HG02759 (cell line): ENCODE measurements around the gene SORCS3.

Source experiments
- ATAC-seq: cut with Tn5 transposase; IDR thresholded peaks from one replicate; pipeline ENCODE4 v1.9.1; 2021; ENCODE audit warnings: mild to moderate bottlenecking, moderate library complexity; ENCODE audit not compliant: unreplicated experiment

Gene SORCS3

DNA sequence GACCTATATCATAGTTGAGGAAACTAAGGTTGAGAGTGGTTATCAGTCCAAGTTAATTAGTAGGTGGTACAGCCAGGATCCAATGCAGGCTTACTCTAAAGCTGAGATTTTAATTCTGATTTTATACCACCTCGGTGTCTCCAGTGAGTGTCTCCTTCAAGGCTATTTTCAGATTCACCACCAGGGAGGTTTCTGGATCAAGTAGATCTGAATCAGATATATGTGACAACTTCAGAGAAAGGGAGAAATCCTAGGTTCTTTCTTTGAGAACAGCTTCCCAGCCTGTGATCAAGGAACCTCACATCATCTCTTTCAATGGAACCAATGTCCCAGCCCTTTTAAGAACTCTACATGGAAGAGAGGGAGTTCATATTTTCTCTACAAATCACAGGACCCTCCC, 429.2 kb downstream of the SORCS3 start:
- no peak for ATAC-seq

DNA sequence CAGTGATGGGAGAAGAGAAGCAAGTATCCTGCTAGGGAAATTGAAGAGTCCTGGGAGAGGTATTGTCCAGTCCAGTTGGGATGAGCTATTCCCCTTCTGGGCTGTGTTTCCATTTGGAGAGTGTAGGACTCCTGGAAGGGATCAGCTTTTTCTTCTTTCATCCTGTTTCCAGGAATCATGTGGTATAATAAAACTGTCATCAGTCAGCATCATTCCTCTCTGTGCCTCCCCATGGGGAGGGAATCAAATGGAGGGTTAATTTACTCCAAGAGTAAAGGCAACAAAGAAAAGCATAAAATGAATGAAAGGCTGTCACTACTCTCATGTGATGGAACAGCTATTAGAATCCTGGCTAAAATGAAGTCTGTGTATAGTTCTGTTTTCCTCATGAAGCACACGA, 429.9 kb downstream of the SORCS3 start:
- ATAC-seq: no peak

DNA sequence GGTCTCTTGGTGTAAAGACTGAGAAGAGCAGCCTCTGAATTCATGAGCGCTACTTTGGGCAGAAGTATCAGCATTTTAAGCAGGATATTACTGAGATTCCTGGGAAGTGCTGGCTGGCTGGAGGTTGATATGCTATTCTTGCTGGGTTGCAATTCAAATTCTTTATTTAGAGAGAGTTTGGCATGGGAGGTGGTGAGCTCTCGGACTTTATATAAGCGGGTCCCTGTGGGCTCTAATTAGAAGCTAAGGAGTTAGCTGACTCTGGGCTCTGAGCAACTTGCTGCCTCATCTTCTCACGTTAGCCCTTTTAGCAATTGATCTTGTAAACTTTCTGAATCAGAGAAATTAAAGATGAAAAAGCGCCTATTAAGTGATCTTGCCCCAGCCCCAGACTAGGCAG, 430.9 kb downstream of the SORCS3 start:
- no peak for ATAC-seq

DNA sequence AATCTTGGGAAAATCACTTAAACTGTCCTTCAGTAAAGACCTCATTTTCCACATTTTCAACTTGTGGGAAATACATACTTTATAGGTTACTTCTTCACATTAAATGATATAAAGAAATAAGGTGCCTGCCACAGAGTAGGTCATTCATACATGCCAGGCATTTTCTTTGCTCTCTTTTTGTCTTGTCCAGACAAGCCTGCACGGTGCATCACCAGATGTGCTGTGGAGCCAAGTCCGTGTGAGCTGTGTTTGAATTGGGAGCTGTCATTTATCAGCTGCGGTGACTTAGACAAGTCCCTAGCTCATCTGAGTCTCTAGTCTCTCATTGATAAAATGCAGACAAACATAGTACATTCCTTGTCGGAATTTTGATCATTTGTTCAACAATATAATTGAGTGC, 432.9 kb downstream of the SORCS3 start:
- ATAC-seq: no peak

DNA sequence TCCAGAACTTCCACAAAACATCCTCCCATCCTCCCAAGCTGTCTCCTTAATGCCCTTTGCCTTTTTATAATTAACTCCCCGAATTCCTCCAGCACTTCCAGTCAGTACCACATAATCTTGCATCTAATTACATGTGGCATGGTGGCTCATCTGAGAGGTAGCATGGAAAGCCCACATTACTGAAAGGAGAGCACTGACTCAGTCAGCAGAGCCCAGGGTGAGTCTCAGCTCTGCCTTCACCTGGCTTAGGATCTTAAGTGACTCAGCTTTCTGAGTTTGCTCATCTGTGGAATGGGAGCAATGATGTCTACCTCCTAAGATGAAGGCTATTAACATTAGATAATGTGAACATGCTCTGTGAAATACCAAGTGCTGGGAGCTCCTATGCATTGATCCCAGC, 433.9 kb downstream of the SORCS3 start:
- no peak for ATAC-seq

DNA sequence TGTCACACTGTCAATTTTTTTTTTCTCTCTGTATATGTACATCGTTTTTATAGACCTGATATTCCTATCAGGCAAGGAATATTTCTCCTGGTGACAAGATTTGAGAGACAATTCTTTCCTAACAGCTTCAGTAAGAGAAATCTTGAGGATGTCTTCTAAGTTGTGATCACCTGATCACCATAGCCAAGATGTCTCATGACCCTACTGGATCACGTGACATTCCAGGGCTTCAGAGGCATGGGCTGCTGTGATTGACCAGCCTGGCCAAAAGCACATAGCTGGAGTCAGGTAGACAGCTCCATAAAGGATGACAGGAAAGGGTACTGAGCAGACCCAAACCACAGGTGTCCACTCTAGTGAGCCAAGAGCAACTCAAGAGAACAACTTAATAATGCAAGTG, 444.9 kb downstream of the SORCS3 start:
- no peak for ATAC-seq

DNA sequence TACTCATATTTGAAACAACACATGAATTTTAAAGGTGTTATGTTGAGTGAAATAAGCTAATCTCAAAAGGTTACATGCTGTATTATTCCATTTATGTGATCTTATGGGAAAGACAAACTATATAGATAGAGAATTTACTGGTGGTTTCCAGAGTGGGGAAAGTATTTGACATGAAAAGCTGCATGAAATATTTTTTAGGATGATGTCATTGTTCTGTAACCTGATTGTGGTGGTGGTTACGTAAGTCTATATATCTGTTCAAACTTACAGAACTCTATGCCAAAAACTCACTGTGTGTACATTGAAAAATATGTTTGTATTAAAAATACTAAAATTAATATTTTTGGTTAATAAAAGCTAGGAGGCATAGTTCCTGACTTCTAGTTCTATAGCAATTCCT, 453.0 kb downstream of the SORCS3 start:
- ATAC-seq: no peak

DNA sequence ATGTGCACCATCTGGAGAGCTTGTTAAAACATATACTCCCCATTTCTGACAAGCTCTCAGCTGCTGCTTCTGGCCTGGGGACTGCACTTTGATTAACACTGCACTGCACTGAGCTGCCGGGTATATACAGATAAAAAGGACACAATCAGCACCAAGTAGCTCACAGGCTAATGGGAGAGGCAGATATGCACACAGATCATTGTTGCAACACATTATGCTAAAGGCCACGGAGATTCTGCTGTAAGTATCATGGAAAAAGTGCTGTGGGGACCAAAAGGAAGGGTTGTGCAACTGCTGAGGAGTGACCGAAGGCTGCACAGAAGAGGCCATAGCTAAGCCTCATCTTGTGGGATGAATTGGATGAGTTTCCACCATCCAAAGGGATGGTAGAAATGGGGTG, 455.2 kb downstream of the SORCS3 start:
- ATAC-seq: no peak

DNA sequence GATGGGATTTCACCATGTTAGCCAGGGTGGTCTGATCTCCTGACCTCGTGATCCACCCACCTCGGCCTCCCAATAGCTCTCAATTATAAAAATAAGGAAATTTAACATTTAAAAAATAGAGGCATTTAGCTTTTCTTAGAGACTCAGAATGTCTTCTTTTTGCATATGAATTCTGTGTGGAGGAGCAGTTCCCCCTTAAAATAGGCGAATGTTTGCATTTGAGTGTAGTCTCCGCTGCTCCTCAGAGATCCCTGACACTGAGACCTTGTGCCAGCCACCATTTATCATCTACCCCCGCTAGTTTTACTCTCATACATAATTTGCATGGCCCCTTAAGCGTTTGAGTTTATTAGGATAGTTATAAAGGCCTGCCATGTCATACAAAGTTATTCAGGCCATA, 461.9 kb downstream of the SORCS3 start:
- ATAC-seq: no peak

DNA sequence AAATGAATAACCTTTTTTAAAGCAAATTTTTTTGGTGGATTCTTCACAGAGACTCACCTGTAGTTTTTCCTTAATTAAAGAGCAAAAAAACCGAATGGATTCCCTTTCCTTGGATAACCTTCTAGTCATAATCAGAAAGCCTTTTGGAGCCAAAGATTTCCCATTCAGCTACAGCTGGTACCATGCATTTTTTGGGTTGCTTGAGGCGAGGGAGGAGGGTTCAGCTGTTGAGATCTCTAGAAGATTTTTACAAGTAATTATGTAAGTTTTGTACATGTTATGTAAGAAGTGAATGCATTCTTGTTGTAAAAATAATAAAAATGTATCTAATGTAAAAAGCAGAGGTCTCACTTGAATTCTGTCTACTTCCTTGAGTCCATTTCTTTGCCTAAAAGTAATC, 463.2 kb downstream of the SORCS3 start:
- ATAC-seq: no peak

DNA sequence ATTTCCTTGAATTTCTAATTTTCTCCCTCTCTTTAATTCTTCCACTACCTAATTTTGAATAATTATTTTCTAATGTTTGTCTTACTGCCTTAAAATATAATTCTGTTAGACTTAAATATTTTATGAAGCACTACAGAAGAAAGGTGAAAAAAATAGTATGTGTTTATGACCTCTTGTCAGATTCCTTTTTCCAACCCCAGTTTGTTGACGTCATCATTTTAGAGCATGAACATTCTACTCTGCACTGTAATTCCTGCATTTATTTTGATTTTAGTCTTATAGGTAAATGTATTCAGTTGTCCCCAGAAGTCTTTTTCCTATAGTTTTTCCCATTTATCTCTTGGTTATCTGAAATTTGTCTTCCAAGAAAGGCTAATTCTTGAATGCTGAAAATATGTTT, 468.1 kb downstream of the SORCS3 start:
- no peak for ATAC-seq

DNA sequence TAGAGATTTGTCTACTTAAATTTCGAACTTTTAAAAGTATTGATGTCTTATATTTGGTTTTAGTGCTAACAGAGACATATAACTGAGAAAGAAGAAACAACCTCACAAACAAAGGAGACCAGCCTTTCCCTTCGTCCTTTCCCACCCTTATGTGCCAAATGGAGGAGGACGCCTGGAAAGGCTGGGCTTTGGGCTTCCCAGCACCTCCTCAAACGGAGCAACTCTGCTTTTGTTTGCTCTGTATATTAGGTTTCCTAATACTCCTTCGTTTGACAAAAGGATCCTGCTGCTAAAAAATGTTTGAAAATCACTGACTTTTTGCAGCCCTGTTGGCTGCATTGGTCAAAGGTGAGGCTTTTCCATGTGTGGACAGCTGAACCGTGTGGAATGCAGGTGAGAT, 471.8 kb downstream of the SORCS3 start:
- ATAC-seq: no peak

DNA sequence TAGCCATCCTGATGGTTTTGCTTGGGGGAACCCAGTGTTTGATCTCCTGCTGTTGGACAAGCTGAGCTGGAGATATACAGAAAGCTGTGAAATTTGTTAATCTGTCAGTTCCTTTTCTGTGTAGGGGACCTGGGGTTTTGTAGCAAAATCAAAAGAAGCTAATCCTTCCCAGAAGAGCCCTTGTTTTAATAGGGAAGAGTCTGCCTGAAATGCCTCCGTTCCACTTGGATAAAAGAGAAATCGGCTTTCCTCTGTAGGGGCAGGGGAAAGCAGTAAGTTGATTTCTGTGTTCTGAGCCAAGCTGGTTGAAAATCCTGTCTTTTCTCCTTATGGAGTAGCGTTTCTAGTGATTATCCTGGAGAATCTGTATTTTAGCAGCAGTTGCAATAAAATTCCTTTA, 472.6 kb downstream of the SORCS3 start:
- ATAC-seq: no peak

DNA sequence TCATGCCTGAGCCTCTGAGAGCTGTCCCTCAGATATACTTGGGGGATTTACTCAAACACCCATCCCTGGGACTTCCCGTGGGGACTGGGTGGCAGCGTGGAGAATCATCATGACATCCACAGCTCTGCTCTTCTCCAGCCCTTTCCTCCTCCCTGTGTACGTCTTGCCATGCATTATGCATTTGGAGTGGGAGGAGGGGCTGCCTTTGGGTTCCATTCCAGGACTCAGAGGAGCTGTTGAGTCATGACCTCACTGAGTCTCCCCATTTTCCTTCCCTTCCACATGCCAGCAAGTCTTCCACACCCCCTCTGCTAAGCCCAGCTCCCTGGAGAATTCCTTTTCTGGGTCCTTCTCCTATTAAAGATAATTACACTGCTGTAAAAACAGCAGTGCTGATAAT, 480.7 kb downstream of the SORCS3 start:
- ATAC-seq: no peak

DNA sequence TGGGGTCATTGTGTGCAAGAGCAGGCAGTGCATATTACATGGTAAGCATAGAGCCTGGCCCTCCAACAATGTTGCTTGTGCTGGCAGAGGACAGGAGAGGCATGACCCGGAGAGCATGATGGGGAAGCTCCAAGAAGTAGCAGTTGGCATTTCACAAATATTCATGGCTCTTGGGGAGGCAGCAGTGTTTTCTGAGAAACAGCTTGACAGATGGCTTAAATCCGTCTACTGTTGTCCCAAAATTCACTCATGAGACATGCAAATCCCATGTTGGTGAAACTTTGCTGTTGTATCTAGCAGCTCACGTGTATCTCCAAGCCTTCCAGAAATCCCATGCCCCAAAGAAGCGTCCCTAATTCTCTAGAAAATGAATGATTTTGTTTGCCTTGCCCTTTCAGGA, 487.0 kb downstream of the SORCS3 start:
- ATAC-seq: no peak

DNA sequence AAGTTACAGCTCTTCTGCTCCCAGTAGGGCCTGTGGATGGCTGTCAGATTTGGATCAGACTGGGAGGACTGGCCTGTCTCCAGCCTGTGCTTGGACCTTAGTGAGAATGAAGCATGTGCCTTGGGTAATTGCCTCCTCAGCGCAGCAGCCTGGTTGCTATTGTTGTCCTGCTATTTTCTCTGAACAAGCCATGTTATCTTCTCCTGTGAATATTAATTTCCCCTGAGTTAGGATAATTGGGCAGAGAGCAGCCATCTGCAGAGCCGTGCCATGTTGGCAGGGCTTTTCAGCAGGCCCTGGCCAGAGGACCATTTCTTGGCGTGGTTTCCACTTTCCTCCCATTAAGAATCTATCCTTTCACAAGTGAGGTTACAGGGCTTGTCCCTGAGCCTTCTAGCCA, 497.3 kb downstream of the SORCS3 start:
- ATAC-seq: no peak

DNA sequence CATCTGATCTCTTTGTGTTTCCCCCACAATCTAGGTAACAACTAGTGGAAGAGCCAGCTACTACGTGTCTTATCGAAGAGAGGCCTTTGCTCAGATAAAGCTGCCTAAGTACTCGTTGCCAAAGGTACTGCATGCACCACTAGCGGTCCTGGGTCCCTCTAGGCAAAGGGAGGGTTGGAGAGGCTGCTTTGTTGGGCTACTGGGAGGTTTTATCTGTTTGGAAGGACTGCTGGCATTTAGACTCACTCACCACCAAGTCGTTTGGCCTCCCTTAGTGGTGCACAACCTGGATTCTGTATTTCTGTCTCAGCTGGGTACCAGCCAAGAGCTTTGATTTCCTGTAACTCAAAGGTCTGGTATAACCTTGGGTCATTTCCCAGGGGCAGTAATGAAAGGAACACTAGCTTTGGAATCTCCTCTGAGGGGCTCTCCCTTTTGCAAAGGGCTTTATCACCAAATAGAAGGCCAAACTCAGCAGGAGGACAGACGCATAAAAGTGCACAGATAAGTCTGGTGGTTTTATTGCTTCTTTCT, 498.3 kb downstream of the SORCS3 start:
- ATAC-seq: no peak

DNA sequence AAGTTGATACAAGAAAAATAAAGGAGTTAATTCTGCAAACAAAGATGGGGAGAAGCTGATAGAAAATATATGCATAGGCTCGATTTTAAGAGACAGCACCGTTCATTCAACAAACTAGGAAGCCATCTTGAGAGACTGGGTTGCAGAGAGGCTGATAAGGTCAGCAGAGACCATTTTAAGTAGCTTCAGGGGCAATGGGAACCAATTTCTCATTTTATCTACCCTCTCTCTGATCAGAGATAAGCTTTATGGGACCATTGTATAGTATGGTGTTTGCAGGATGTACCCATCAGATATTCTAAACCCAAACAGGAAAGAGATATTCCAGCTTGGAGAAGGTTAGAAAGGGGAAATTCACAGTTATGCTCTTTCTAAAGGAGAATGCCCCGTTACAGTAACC, 499.5 kb downstream of the SORCS3 start:
- no peak for ATAC-seq

DNA sequence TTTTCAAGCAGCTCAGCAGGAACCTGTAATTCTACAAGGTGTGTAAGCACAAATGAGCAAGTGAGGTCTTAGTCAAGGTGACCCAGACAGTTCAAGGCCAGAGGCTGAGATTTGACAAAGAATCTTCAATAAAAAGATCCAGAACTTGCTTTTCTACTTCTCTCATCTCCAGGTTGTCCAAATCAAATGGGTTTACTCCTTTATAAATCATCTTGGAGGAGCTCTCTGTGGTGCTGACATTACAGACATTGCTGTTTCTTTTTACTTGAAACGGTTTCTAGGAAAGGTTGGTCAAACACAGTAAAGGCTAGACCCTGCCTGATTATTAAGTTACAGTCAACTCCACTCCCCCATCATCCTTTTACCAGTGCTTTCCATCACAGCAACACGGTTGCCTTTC, 504.6 kb downstream of the SORCS3 start:
- ATAC-seq: no peak

DNA sequence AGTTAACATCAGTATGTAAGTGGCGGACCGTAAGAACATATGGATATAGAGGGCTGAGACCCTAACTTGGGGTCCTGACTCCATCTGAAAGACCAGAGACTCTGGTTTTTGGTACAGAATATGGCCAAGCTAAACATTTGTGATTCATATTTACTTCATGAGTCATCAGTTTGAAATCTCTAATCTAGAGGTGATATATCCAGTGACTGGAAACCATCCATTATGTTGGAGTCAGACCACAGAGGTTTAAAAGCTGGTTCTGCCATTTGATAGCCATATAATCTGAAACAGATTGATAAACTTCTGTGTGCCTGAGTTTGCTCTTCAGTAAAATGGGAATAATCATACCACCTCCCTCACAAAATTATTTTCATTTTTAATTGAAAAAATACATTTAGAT, 505.3 kb downstream of the SORCS3 start:
- ATAC-seq: no peak

DNA sequence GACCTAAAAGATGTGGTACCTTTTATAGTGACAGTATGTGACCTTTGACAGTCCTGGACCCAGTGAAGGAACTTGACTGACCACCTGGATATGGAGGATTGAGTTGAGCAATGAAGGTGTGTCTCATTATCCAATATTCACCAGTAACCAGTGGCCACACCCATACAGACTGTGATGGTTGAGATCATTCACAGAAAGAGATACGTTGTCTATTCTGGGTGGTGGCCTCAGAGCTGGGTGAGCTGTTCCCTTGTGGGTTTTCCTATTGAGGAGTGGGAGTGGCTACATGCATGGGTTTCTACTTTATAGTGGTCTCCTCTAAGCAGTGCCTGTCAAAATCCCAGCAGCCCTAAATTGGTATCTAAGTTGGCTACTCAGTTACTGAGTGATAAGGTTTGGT, 507.4 kb downstream of the SORCS3 start:
- no peak for ATAC-seq

DNA sequence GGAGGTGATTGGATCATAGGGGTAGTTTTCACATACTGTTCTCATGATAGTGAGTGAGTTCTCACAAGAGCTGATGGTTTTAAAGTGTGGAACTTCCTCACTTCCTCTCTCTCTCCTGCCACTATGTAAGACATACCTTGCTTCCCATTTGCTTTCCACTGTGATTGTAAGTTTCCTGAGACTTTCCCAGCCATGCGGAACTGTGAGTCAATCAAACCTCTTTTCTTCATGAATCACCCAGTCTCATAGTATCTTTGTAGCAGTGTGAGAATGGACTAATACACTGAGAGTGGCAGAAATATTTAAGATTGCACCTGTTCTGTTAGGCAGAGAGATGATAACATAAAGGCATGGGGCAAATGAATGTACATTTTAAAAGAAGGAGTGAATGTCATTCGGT, 507.8 kb downstream of the SORCS3 start:
- ATAC-seq: no peak

DNA sequence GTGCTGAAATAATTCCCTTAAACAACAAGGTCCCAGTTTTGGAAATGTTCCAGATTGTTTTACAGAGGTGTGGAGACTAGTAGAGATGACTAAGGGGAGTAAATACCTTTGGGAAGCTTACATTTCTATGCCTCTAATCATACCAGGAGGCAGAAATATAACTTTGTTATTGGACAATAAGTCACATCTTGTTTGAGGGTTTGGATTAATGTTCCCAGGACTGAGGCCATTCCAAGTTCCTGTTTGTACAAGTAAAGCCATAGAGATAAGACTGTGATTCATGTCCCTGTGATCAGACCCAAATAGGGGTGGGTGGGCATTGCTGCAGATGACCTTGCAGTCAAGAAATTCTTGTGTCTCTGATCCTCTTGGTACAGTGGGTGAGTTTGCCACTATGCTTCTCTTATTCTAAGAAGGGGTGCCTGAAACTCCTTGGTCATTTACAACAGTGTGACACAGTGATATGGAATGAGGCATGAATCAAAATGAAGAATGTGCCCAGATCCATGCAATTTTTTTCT, 508.3 kb downstream of the SORCS3 start:
- ATAC-seq: no peak
